ENCODE measurements around the gene GATA6.

GRCh38 chr18:22221350-22221749, 52.0 kb downstream of the GATA6 start:
- no peak for TF ChIP-seq EZH2 (IDR thresholded peaks at IDR 0.05; ENCODE audit: insufficient read depth, poor library complexity, severe bottlenecking)
- TF ChIP-seq EZH2phosphoT487 (IDR thresholded peaks at IDR 0.05; ENCODE audit: insufficient read depth, low read depth), result no peak

Data from GM23248 (cell line).